HG02571 (cell line): ENCODE data around the gene SNX25.
"Not testable (repeated sequence)": the region's sequence is repeated elsewhere in the genome, so short reads cannot be mapped to it uniquely, and the experiment has no call there.

Experiments
- ATAC-seq: cut with Tn5 transposase; IDR thresholded peaks from one replicate; pipeline ENCODE4 v1.9.1; 2021; ENCODE audit warnings: mild to moderate bottlenecking, moderate library complexity; ENCODE audit not compliant: unreplicated experiment

The SNX25 gene

DNA sequence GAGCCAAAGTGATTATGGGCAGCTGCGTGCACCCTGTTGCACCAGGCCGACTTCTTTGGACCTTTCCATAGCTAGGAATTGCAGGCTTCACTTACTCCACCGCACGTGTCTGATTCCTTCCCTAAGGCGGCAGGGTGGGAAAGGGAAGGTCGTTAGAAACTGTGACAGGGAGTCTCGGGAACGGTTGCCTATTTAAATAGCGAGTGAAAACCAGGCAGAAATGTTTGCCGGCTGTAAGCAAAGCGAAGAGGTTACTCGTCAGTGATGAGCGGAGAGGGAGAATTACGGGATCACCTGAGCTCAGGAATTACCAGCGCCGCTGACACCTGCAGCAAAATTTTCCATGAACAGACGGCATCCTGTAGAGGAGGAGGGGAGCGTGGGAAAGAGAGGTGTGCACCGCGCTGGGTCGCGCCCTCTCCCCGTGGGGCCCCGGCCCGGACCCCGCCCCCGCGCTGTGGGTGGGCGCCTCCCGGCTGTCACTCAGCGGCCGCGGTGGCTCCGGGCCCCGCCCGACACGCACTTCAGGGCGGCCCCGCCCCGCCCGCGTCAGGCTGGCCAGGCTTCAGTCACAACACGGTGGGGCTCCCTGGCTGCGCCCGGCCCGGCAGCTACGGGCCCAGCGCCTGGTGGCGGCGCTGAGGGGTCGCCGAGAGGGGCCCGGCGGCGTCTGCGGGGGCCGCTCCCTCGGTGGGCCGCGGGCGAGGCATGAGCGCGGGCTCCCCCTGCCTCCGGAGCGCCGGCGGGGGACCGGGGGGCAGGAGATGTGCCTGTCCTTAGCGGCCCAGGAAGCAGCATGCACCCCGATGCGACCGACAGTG, at the start of gene SNX25:
Gene SNX25 (plus strand): TSS at position 568 of the 821 bp plus-strand sequence. CDS start 229 bp downstream, at position 797.
- ATAC-seq = peak; percentile 69

DNA sequence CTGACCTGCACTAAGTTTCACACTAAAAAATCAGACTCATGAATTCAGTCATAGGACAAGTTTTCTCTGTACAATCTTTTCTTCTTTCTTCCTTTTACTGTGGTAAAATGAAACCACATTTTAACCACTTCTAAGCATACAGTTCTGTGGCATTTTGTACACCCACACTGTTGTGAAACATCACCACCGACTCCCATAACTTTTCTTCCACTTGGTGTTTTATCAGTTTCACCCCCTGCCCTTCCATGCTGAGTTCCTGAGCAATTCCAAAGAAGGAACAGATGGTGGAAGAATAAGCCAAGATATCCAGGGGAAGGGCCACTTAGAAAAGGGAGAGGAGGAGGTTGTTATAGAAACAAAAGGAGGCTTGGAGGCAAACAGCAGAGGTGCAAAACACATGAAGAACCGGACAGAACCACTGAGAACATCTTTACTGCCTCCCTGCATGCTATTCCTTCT, 43.8 kb upstream of the SNX25 start:
- peak; percentile 95 for ATAC-seq

DNA sequence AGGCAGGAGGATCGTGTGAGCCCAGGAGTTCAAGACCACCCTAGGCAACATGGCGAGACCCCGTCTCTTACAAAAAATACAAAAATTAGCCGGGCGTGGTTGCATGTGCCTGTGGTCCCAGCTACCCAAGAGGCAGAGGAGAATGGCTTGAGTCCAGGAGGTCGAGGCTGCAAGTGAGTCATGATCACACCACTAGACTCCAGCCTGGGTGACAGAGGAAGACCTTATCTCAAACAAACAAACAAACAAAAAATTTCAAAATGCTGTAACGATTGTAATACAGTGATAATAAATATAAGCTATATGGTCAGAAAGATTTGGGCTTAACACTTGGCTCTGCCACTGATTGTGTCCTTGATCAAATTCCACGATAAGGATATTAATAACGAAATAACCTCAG, 42.2 kb upstream of the SNX25 start:
- no peak for ATAC-seq

DNA sequence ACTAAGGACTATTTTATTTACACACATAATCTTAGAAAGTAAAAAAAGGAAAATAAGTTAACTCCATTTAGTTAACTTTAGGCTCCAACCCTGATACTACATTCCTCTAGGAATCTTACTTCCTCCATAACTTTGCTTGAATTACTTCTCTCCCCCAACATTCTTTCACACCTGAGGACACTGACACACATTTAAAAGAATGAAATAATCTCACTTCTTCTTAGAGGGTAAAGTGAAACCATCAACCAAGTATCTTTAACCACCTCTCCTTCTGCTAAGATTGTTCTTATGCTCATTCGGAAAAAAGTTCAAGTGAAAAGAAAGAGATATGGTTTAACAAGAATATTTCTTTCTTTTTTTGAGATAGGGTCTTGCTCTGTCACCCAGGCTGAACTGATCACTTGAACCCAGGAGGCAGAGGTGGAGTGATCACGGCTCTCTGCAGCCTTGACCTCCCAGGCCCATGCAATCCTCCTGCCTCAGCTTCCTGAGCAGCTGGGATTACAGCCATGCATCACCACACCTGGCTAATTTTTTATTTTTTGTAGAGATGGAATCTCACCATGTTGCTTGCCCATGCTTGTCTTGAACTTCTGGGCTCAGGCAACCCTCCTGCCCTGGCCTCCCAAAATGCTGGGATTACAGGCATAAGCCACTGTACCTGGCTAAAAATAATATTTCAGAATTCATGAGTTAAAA, 37.9 kb upstream of the SNX25 start:
- ATAC-seq = peak; percentile 63

DNA sequence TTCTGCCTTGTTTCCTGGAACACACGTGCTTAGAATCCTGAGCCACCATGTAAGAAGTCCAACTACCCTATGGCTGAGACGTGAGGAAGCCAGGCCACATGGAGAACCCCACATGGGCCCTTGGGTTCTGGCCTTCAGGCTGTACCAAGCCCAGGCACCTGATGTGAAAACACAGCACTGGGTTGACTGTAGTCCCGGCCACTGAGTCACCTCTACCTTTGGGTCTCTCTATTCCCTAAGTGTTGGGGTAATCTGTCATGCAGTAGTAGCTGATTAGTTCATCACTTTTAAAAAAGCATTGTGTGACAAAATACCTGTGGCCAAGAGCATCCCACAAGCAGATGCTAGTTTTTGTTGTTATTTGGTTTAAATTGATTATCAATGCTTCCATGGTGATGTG, 29.9 kb upstream of the SNX25 start:
- no peak for ATAC-seq

DNA sequence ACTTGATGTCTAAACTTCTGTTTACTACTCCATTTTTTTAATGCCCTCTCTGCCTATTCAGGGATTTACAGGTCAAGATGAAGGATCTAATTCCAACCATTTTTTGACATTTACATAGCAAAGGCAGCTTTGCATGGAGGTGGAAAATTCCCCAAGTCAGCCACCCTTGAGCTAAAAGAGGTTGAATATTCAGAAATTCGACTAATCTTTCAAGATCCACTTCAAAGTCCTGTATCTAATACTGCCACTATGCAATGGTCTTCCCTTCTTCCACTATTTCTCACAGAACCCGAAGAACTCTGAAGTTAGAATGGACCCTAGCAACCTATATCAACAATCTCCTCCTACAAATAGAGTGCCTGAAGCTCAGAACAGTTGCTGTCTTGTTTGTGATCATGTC, 27.2 kb upstream of the SNX25 start:
- ATAC-seq = no peak

DNA sequence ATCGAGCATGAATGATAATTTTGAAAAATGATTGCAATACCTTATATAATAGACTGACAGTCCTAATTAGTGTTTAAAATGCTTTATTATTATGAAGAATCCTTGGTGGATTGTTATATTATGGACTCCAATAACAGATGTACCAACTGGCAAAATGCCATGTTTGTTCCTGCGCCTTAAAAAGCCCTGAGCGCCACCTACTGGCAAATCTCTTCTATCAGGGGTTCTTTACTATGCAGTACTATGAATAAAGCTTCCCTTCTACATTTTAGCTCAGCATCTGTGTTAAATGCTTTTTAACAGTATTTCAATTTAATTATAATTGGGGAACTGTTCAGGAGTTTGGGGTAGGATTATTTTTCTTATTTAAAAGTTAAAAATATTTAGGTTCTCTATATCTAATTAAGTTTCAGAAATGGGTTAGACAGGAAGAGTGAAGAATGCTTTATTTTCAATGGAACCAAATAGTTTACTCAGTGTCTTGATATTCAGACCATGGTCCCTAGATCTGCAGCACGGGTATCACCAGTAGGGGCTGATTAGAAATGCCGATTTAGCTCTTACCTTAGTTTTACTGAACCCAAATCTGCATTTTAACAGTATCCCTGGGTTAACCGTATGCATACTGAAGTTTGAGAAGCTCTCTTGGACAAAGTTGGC, 25.6 kb upstream of the SNX25 start:
- ATAC-seq = no peak

DNA sequence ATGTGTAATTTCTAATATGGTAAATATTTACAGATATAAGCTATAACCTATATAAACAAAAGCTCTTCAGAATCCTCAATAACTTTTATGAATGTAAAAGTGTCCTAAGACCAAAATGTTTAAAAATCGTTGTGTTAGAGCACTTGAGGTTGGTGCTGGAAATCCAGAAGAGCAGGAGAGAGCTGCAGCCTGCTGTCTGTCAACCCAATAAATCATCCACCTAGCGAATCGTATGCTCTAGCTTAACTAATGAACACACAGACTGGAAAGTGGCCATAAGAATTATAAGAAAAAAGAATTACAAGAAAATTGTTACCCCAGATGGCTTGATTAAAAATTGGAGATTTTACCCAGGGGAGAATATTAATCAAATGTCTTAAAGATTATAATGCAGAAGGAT, 22.6 kb upstream of the SNX25 start:
- no peak for ATAC-seq

DNA sequence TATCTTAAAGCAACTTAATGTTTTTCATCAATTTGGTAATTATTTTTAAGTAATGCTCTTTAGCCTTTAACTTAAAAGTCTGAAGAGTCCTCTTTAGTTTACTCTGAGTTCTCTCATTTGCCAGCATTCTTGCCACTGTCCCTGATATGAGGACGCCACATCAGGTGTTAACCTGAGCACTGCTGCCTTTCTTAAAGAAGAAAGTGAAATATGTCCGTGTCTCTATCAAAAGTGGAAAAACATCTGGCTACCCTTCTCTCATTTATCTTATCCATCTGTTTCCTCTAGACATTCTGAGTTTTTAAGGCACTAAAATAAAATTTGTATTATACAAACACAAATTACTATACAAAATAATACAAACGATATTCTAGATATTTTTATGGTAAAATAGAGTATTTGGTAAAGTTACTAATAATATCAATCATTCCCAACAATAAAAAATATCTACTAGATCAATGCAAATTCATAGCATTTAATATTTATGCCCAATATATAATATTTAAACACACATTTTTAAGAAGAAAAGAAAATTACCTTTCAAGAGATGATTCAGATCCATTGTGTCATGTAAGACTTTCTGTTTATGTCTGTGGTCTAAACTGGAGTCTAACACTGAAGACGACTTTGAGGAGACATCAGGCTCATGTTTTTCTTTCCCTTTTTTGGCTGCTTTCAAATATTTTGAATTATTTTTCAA, 19.6 kb upstream of the SNX25 start:
- no peak for ATAC-seq

DNA sequence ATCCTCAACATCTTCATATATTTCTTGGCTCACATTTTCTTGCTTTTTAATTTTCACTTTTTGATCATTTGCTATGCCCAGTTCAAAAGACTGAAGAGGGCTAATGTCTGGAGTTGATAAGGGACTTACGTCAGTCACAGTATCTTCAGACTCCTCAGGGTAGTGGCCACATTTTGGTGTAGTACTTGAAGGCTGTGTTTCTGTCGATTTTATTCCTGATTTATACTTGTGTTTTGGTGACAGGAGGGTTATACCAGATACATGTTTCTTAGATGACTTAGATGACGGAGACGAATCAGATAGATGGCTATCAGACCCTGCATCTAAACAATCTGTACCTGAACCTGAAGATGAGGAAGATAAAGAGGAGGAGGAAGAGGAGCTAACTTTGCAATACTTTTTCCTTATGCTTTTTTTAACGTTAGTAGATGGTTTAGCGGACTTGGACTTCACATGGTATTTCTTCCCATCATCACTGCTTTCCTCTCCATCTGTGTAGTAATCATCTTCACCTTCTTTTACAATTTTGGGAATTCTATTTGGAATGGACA, 19.0 kb upstream of the SNX25 start:
- ATAC-seq = no peak

DNA sequence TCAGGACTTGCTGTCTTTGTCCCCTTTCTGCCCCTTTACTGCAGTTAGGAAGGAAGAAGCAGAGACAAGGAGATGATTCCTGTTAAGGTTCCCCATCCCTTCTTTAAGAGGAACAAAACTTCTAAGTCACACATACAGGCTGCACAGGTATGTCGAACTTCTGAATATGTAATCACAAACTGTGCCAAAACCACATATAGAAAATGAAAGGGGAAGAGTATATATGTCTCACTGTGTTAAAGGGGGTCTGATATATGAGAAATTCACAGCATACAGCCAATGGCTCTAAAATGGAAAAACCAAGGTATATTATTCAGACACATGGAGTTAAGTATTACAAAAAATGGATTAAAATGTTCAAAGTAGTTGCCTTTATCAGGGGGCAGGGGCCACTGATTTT, 17.3 kb upstream of the SNX25 start:
- ATAC-seq = peak; percentile 69

DNA sequence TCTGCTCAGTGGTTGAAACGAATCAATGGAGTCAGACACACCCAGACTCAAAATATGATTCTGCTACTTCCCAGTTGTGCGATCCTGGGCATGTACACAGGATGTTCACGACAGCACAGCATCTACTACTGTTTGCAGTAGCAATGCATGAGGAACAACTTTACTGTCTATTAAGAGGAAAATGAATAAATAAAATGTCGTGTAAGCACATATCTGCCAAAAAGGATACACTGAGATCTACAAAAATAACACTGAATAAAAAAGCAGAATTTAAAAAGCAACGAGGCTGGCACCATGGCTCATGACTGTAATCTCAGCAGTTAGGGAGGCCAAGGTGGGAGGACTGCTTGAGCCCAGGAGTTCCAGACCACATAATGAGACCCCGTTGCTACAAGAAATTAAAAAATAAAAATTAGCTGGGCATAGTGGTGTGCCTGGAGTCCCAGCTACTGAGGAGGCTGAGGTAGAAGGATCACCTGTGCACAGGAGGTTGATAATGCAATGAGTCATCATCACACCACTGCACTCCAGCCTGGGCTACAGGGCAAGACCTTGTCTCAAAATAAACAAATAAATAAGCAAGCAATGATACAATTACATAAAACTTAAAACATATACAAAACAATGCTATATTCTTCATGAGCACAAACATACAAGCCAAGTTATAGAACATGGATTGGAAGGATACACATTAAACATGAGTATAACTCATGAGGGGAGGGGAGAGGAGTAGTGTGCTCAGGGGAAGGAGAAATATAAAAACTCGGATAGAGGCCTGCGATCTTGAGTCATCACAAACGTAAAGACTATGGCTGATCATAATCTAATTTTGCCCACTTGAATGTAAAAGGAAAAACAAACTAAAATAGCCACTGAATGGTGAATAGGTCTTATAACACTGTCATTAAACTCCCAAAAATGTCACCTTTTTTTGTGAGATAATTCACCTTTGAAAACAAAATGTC, 14.2 kb upstream of the SNX25 start:
- no peak for ATAC-seq

DNA sequence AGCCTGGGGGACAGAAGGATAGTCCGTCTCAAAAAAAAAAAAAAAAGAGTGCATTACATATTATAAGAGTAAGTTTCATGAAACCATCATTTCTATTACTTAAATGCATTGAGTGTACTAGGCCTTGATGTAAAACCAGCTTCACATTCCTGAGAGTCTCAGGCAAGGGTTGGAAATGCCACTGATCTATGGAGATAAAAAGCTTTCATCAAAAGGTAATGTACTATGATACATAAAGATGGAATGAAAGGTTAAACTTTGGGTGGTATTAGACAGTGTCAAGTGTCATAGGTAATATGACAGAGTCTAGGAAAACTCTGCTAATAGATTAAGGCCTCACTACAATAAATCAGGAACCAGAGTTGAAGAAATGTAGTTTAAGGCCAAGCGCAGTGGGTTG, 13.0 kb upstream of the SNX25 start:
- ATAC-seq = no peak

DNA sequence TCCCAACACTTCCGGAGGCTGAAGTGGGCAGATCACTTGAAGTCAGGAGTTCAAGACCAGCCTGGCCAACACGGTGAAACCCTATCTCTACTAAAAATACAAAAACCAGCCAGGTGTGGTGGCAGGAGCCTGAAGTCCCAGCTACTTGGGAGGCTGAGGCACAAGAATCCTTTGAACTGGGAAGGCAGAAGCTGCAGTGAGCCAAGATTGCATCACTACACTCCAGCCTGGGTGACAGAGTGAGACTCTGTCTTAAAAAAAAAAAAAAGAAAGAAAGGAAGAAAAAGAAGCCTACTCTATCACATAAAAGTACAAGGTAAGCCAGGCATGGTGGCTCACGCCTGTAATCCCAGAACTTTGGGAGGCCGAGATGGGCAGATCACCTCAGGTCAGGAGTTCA, 11.2 kb upstream of the SNX25 start:
- not testable (repeated sequence) for ATAC-seq

DNA sequence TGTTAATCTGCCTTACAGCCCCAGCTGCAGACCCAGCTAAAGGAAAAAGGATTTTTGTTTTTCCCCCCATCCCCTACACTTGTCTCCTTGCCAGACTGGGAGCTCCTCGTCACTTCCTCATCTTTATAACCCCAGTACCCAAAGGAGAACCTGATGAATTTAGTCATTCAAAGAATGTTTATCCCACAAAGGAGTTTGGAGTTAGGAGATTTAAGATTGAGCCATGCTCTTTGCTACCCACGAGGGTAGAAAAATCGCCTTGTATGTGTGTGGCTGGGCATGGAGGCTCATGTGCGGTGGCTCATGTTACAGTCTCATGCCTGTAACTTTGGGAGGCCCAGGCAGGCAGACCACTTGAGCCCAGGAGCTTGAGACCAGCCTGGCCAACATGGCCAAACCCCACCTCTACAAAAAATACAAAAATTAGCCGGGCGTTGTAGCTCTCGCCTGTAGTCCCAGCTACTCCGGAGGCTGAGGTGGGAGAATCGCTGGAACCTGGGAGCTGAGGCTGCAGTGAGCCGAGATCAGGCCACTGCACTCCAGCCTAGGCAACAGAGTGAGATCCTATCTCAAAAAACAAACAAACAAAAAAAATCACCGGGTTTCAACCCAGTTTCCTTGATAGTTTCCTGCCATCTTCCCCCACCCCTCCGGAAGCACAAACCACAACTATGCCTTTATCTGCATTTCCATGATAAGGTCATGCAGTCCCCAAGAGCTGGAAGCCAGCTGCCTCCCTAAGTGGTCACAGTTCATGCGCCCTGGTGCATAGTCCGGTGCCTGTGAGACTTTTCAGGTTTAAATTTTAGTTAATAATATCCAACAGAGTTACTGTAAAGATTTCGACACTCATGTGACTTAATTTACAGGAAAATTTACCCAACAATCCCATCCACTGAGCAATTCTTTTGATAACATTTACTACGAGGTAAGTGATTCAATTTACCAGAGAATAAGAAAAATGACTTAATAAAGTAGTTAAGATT, 7.1 kb upstream of the SNX25 start:
- no peak for ATAC-seq

DNA sequence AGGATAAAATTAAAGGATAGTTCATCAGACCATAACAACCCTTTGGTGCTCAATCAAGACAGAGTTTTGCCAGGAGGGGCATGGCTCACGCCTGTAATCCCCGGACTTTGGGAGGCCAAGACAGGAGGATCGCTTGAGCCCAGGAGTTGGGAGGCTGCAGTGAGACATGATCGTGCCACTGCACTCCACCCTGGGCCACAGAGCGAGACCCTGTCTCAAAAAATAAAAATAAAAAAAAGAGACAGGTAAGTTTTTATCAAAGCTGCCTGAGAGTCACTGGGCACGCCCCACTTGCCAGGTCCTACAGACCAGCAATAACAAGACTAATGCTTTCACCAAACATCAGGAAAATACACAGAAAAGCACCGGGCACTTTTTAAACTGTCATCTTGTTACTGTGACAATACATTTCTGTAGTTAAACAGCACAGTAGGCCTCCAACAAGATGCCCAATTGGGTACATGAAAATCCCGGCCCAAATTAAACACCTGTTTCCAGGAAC, 6.4 kb upstream of the SNX25 start:
- peak; percentile 13 for ATAC-seq

DNA sequence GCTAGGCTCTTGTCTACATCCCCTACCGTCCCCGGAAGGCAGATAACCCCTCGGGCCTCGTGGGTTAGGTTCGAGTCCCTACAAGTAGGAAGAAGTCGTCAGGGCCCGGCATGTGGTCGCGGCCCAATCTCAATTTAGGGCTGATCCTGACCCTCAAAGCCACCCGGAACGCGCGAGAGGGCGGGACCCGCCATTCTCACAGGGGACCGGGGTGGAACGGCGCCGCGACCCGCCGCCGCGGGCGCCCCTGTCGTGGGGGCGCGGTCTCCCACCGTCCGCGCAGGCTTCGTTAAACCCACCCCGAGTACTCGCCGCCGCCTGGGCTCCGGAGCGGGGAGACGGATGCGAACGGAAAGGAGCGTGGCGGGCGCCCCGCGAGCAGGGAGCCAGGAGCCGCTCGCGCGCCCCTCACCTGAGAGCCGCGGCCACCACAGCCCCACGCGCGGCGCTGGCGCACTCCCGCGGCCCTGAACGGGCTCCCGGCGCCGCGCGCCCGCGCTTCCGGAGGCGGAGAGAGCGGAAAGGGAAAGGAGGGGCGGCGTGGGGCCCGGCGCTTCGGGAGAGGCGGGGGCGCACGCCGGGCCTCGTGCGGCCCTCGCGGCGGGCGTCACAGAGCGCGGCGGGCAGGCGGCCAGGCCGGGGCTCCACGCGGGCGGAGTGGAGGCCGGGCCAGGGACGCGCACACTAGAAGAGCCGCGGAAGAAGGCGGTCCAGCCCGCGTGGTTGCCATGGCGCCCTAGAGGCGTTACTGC, 5.7 kb upstream of the SNX25 start, which contains the start of gene CFAP97:
Gene CFAP97 (minus strand): TSS at position 515 of the 752 bp plus-strand sequence. CDS start 12,804 bp downstream, outside the sequence.
- peak; percentile 82 for ATAC-seq
